Mesenchymal stem cell (in vitro differentiated cells and primary cell): ENCODE results near the gene HOXC9.

Experiments used
- DNase-seq: peaks from one replicate; pipeline ENCODE4 v3.0.0-alpha.2; 2013
- H2AFZ ChIP-seq: one replicate; pipeline ENCODE4 v1.6.1; 2013; ENCODE audit warnings: low read depth, mild to moderate bottlenecking, control low read depth, inconsistent platforms, low read length, moderate library complexity
- H2AK5ac ChIP-seq: 2 replicates; pipeline ENCODE4 v1.6.1; 2013; ENCODE audit warnings: low read length, moderate library complexity, mild to moderate bottlenecking, inconsistent platforms; ENCODE audit not compliant: severe bottlenecking
- H2BK120ac ChIP-seq: one replicate; pipeline ENCODE4 v1.6.1; 2013; ENCODE audit warnings: low read depth, mild to moderate bottlenecking, inconsistent platforms, low read length, moderate library complexity
- H2BK12ac ChIP-seq, 2 experiments: one replicate each; pipeline ENCODE4 v1.6.1; 2013; ENCODE audit warnings: inconsistent platforms in 2 of 2, low read length in 2 of 2, mild to moderate bottlenecking in 2 of 2, moderate library complexity in 2 of 2, control low read depth in 1 of 2
- H2BK15ac ChIP-seq: one replicate; pipeline ENCODE4 v1.6.1; 2013; ENCODE audit warnings: mild to moderate bottlenecking, low read depth, inconsistent platforms; ENCODE audit not compliant: poor library complexity, severe bottlenecking
- H2BK5ac ChIP-seq: 2 replicates; pipeline ENCODE4 v1.6.1; 2013; ENCODE audit warnings: low read depth, mild to moderate bottlenecking, low read length, control low read depth, inconsistent platforms; ENCODE audit not compliant: poor library complexity, severe bottlenecking
- H3K14ac ChIP-seq, 2 experiments: one replicate each; pipeline ENCODE4 v1.6.1; 2013; ENCODE audit warnings: inconsistent platforms in 2 of 2, low read length in 2 of 2, control low read depth in 1 of 2, mild to moderate bottlenecking in 1 of 2, moderate library complexity in 1 of 2
- H3K18ac ChIP-seq, 2 experiments: one replicate each; pipeline ENCODE4 v1.6.1; 2013; ENCODE audit warnings: inconsistent platforms in 2 of 2, low read length in 2 of 2, control low read depth in 1 of 2, low read depth in 1 of 2, mild to moderate bottlenecking in 1 of 2
- H3K23ac ChIP-seq, 2 experiments: one replicate each; pipeline ENCODE4 v1.6.1; 2013; ENCODE audit warnings: inconsistent platforms in 2 of 2, low read length in 2 of 2, mild to moderate bottlenecking in 2 of 2, moderate library complexity in 2 of 2, control low read depth in 1 of 2
- H3K27ac ChIP-seq: 2 replicates; pipeline ENCODE4 v1.5.1; 2013; ENCODE audit warnings: mild to moderate bottlenecking, moderate library complexity, low read length, control low read depth, inconsistent platforms; ENCODE audit not compliant: poor library complexity, severe bottlenecking
- H3K27me3 ChIP-seq, 2 experiments: 2 replicates each; pipeline versions ENCODE4 v1.6.1 to v1.7.0; 2013; ENCODE audit warnings: low read length in 2 of 2, mild to moderate bottlenecking in 2 of 2, moderate library complexity in 2 of 2, control low read depth in 1 of 2, inconsistent platforms in 1 of 2; ENCODE audit not compliant: control insufficient read depth in 1 of 2, insufficient read depth in 1 of 2
- H3K36me3 ChIP-seq, 2 experiments: 2 replicates each; pipeline versions ENCODE4 v1.6.1 to v1.7.0; 2013; ENCODE audit warnings: low read length in 2 of 2, control low read depth in 1 of 2, inconsistent platforms in 1 of 2, low read depth in 1 of 2, mild to moderate bottlenecking in 1 of 2; ENCODE audit not compliant: insufficient read depth in 2 of 2, control insufficient read depth in 1 of 2
- H3K4ac ChIP-seq, 2 experiments: one replicate each; pipeline ENCODE4 v1.6.1; 2013; ENCODE audit warnings: inconsistent platforms in 2 of 2, low read length in 2 of 2, mild to moderate bottlenecking in 2 of 2, moderate library complexity in 2 of 2, control low read depth in 1 of 2, low read depth in 1 of 2
- H3K4me1 ChIP-seq: 2 replicates; pipeline ENCODE4 v1.6.1; 2013; ENCODE audit warnings: low read depth, low read length, control low read depth; ENCODE audit not compliant: control insufficient read depth, insufficient read depth
- H3K4me2 ChIP-seq: 2 replicates; pipeline ENCODE4 v1.6.1; 2013; ENCODE audit warnings: low read length, mild to moderate bottlenecking, inconsistent platforms; ENCODE audit not compliant: poor library complexity, severe bottlenecking
- H3K4me3 ChIP-seq, 2 experiments: 2 replicates each; pipeline versions ENCODE4 v1.5.1 to v1.7.0; 2013; ENCODE audit warnings: low read length in 2 of 2, mild to moderate bottlenecking in 2 of 2, control low read depth in 1 of 2, low read depth in 1 of 2; ENCODE audit not compliant: insufficient read depth in 1 of 2
- H3K79me1 ChIP-seq: replicated peaks from 2 replicates; pipeline ENCODE4 v1.6.1; 2013; ENCODE audit warnings: mild to moderate bottlenecking, control low read depth, low read length, inconsistent platforms; ENCODE audit not compliant: poor library complexity, severe bottlenecking
- H3K9ac ChIP-seq: 2 replicates; pipeline ENCODE4 v1.7.0; 2013; ENCODE audit warnings: mild to moderate bottlenecking, low read length, moderate library complexity
- H3K9me3 ChIP-seq: 2 replicates; pipeline ENCODE4 v1.7.0; 2013; ENCODE audit warnings: mild to moderate bottlenecking, low read length; ENCODE audit not compliant: control insufficient read depth
- H4K8ac ChIP-seq: one replicate; pipeline ENCODE4 v1.6.1; 2013; ENCODE audit warnings: inconsistent platforms, mild to moderate bottlenecking, low read length, moderate library complexity
- H4K91ac ChIP-seq: one replicate; pipeline ENCODE4 v1.6.1; 2013; ENCODE audit warnings: mild to moderate bottlenecking, low read length, inconsistent platforms
- WGBS: methylation state at CpG from one replicate; pipeline ENCODE4 v1.1.7; 2013; ENCODE audit warnings: mixed read lengths; 5-methylcytosine and 5-hydroxymethylcytosine counted together

HOXC9 gene

GRCh38 chr12:53966385-53967133 is 33.4 kb upstream of the HOXC9 start:
- Histone ChIP-seq H3K14ac (no peak overlapping the region), H2BK5ac (no peak overlapping the region), H3K79me1 (no peaks in the 10 kb centered on the region), H2AK5ac (no peak overlapping the region), H3K4me3 (peak overlapping the region in 1 of 2 experiments; percentile 59), H3K23ac (peak overlapping the region in 1 of 2 experiments; percentile 60), H2BK12ac (no peak overlapping the region), H4K91ac (no peak overlapping the region), H3K27me3 (peaks cover 100% of the 10 kb centered on the region in 2 experiments), H2AFZ (no peak overlapping the region), H3K4me1 (peaks cover 12% of the 10 kb centered on the region), H3K4ac (no peak overlapping the region), H3K27ac (no peak overlapping the region), H2BK15ac (no peak overlapping the region), H2BK120ac (no peak overlapping the region), H4K8ac (no peak overlapping the region), H3K36me3 (no peaks in the 10 kb centered on the region), H3K4me2 (peak overlapping the region; percentile 29), H3K18ac (no peak overlapping the region), H3K9me3 (no peaks in the 10 kb centered on the region), H3K9ac (peak overlapping the region; percentile 46)
- WGBS: 2% methylated on average over 36 of the region's 36 CpGs
- no peak for DNase-seq

GRCh38 chr12:53967421-53967925 is 32.5 kb upstream of the HOXC9 start:
- Histone ChIP-seq H4K91ac (no peak overlapping the region), H2BK12ac (no peak overlapping the region), H3K4me3 (no peak overlapping the region), H3K27me3 (peaks cover 100% of the 10 kb centered on the region in 2 experiments), H3K18ac (no peak overlapping the region), H3K4ac (no peak overlapping the region), H3K9me3 (no peaks in the 10 kb centered on the region), H2BK5ac (no peak overlapping the region), H3K23ac (no peak overlapping the region), H3K4me2 (no peak overlapping the region), H3K4me1 (peaks cover 12% of the 10 kb centered on the region), H3K79me1 (no peaks in the 10 kb centered on the region), H2BK15ac (no peak overlapping the region), H2AK5ac (no peak overlapping the region), H3K36me3 (no peaks in the 10 kb centered on the region), H3K27ac (no peak overlapping the region), H4K8ac (no peak overlapping the region), H2BK120ac (no peak overlapping the region), H3K14ac (no peak overlapping the region), H3K9ac (no peak overlapping the region), H2AFZ (no peak overlapping the region)
- WGBS: 30% methylated on average over 5 of the region's 5 CpGs
- DNase-seq: no peak

- Histone ChIP-seq H3K18ac (peak overlapping the region in 1 of 2 experiments; percentile 16), H2AFZ (no peak overlapping the region), H2BK12ac (no peak overlapping the region), H4K8ac (no peak overlapping the region), H2BK120ac (no peak overlapping the region), H3K23ac (no peak overlapping the region), H3K4me1 (peaks cover 16% of the 10 kb centered on the region), H3K27ac (no peak overlapping the region), H2AK5ac (no peak overlapping the region), H3K4ac (no peak overlapping the region), H3K79me1 (no peaks in the 10 kb centered on the region), H2BK5ac (no peak overlapping the region), H3K9me3 (no peaks in the 10 kb centered on the region), H2BK15ac (no peak overlapping the region), H3K36me3 (no peaks in the 10 kb centered on the region), H3K14ac (no peak overlapping the region), H3K4me3 (no peak overlapping the region), H3K27me3 (peaks cover 100% of the 10 kb centered on the region in 2 experiments), H3K9ac (no peak overlapping the region), H4K91ac (no peak overlapping the region), H3K4me2 (no peak overlapping the region)
- no peak for DNase-seq
- 24% methylated on average over 24 of the region's 24 CpGs for WGBS
These were observed 31.5 kb upstream of the HOXC9 start for GRCh38 chr12:53968214-53969127.
